Activated gamma-delta T cell (primary cell): ENCODE results near the gene DGAT2L6.

ENCODE experiments used
- DNase-seq: peaks from one replicate; lab custom pipeline; 2025; lab: John Stamatoyannopoulos, UW
- total RNA-seq, 2 donors: gene quantifications; one replicate each; lab custom pipeline; 2026; lab: John Stamatoyannopoulos, UW

Gene DGAT2L6, protein sequence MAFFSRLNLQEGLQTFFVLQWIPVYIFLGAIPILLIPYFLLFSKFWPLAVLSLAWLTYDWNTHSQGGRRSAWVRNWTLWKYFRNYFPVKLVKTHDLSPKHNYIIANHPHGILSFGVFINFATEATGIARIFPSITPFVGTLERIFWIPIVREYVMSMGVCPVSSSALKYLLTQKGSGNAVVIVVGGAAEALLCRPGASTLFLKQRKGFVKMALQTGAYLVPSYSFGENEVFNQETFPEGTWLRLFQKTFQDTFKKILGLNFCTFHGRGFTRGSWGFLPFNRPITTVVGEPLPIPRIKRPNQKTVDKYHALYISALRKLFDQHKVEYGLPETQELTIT
- 0 to 0.31 reads per million in 2 donors for total RNA-seq

DNA sequence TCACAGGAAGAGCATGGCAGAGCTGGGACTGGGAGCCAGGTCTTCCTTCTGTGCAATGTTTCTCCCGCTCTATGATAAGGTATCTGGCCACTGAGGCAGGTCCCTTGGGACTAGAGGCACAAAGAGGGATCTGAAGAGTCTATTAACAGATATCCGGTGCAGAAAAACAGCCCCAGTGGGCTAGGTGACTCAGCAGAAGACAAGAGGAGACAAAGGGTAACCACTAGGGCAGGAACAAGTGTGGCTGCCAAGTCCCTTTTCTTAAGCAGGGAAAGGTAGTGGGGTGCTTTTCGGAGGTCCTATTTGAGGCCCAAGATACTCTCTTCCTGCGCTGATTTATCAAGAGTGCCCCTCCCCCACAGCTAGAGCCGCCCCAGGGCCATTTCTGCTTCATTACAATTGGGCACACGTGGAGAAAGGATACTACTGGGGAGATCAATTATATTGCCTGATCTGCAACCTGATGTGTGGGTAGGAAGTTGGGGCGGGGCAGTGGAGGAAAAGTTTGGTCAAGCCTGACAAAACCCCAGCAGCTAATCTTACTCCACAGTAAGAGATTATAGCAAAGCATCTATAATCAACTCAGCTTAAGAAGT, at the start of gene DGAT2L6:
DGAT2L6 (plus strand) TSS at position 546 of the 596 bp plus-strand sequence. CDS start 100 bp downstream, outside the sequence.
- DNase-seq: no peak

DNA sequence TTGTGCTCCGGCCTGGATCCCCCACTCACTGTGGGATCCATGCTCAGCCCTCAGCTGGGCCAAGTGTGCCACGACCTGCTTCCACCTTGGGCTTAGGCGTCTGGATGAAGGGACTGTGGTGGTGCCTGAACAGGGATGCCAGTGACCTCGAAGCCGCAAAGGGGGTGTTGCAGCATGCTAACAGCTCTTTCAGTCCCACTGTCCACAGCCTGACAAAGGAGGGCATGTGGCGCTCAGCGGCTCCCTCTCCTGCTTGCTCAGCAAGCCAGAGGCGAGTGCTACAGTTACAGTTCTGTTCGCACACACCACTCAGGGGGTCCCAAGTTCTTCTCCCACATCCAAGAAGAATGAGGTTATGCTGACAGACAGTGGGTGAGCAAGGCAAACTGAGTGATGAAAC, 49.2 kb upstream of the DGAT2L6 start:
- DNase-seq: no peak

DNA sequence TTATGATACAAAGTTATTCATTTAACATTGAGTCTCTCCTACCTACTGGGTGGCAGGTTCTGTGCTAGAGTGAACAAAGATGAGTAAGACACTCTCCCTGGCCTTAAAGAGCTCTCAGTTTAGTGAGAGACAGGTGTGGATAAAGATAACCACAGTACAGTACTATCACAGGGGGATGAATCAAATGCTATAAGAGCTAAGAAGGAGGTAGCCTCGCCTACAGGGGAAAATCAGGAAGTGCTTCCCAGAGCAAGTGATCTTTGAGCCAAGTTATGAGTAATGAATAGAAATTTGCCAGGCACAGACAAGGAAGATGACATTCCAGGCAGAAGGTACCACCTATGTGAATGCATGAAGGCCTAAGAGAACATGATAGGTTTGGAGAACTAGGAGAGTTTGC, 47.5 kb upstream of the DGAT2L6 start:
- no peak for DNase-seq

DNA sequence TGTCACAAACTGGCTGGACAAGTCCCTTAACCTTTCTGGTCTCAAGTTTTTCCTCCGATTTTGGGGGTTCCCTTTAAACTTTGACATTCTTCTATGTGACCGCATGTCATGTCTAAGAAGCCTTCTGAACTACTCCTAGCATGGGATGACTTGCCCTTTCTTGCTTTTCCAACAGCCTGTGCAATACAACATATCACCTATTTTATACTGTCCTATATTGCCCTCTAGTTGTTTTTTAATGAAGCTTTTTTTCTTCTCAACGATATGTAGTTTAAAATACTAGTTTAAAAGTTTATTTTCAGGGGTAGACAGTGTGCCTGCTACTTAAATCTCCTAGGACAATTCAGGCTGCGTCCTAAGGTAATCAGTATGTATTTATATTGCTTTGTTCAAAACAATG, 45.1 kb upstream of the DGAT2L6 start:
- no peak for DNase-seq

DNA sequence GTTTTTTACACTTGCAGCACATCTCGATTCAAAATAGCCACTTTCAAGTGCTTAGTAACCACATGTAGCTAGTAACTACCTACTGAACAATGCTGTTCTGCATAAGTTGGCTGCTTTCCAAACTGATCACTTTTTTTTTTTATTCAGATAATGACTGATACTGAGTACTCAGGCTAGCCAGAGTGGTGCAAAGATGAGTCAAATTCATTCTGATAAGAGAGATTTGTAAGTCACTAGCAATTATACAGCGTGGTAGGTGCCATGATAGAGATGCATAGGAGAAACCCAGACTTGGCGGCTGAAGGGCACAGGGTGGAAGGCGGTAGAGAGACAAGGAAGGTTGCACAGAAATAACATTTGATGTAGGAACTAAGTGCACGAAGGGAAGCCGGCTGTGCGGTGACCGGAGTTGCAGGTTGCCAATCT, 44.4 kb upstream of the DGAT2L6 start:
- DNase-seq: no peak

DNA sequence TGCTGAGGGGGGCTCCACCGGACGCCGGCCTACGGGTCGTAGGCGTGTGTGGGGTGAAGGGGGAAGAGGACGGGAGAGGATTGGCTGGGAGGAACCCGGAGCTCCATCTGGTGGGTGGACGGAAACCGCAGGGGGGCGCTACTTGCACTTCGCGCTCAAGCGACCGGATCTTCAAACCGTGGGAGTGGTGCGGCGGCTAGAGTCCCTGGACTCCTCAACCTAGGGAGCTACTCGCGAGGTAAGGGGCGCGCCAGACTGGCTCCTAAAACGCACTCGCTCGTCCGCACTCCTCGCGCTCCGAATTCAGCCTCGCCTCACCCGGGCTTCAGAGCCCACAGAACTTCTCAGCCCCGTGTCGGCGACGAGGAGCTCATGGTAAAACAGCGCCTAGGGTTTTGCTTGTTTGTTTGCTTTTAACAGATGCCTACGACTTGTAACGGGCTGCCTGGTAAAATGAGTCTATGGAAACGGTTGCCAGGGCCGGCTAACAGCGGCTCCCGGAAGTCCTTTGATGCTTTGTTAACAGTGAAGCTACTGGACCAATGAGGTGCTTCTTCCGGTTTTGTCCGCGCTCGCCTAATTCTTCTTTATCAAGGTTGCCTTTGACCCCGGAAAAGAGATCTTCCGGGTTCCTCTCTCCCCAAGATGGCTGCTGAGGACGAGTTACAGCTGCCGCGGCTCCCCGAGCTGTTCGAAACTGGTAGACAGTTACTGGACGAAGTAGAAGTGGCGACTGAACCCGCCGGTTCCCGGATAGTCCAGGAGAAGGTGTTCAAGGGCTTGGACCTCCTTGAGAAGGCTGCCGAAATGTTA, 43.8 kb upstream of the DGAT2L6 start, which contains the start of gene IGBP1:
IGBP1 (plus strand) TSS at position 145 of the 813 bp plus-strand sequence; CDS start at position 646, 501 bp downstream.
- peak; percentile 40 for DNase-seq

DNA sequence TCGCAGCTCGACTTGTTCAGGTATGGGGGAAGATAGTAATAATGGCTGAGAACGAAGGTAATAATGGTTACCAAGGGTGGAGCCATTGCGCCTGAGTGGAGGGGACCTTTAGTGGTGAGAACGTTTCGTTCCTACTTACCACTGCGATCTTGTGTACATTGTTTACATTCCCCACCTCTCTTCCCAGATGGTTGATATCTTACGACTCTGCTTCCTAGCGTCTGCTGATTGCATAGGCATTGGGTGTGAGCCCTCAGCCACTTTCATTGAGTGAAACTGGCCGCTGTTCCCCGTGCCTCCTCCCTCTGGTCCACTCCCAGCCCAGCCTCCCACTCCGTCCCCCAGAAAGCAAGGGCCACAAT, 43.2 kb upstream of the DGAT2L6 start:
- no peak for DNase-seq

DNA sequence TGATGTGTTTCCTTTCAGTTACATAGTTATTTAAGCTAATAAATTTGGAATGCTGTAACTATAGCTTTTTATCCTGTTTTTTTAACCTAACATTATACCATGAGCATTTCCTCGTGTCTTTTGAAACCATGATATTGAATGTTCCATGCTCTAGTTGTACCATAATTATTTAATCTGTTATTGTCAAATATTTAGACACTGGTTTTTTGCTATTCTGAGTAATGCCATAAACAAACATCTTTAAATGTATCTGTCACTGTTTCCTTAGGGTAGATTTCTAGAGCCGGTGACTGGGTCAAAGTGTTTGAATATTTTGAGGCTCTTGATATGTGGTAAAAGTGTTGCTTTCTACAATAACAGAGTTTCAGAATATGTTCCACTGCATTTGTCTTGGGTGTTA, 38.7 kb upstream of the DGAT2L6 start:
- DNase-seq: no peak

DNA sequence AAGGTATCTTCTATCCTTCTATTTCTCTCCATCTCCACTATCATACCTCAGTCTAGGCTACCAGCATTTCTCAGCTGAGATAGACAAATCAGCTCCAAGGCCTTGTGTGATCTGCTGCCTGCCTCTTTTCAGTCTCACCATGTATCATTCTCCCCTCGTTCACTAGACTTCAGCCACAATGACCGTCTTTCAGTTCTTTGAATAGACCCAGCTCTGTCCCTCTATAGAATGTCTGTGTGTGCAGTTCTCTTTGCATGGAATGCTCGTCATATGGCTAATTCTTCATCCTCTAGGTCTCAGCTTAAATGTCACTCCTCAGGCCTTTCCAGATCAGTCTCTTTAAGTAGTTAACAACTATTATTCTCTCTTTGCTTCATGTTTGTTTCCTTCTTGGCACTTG, 37.5 kb upstream of the DGAT2L6 start:
- DNase-seq: no peak

DNA sequence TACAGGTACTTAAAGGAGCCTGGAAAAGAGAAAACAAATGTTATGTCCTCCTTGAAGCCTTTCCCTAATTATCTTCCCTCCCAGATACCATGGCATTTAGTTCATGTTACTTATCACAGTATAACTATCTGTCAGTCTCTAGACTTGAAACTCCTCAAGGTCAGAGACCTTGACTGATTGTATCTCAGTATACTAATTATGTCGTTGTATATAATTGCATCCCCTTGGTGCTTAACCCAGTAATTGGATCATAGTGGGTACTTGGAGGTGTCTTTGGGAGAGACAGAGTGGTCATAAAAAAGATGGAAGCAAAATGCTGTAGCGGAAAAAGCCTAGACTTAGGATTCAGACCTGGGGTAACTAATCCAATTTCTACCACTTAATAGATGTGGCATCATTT, 35.9 kb upstream of the DGAT2L6 start:
- no peak for DNase-seq

DNA sequence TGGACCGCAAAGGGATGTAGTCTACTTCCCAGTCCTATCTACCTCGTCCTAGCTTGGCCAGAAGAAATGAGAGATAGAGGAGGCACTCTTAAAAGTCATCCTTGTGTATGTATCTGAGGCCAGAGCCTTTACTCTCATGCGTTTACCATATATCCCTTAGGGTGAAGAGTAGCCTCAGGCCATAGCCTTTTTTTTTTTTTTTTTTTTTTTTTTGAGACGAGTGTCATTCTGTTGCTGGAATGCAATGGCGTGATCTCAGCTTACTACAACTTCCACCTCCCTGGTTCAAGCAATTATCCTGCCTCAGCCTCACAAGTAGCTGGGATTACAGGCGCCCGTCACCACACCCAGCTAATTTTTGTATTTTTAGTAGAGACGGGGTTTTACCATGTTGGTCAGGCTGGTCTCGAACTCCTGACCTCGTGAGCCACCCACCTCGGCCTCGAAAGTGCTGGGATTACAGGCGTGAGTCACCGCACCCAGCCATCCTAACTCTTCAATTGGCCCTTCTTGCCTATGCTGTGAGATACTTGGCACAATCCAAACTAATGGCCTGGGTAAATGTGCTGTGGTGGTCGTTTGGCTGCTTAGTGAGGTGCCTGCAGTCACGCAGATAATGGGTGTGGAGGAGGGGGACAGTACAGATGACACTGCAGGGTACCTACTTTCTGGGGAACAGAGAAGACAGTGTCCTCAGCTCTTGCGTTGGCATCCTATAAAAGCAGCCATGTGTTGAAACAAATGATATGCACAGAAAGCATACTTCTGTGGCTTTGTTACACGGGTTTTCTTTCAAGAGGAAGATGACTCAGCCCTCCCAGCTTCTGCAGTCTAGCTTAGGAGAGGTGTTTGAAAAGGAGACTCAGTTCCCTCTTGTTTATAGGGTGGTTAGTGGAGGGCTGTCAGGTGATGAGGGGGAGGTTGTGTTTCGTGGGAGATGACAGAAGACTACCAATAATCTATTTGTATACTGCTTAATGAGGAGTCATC, 10.4 kb upstream of the DGAT2L6 start:
- DNase-seq: no peak

DNA sequence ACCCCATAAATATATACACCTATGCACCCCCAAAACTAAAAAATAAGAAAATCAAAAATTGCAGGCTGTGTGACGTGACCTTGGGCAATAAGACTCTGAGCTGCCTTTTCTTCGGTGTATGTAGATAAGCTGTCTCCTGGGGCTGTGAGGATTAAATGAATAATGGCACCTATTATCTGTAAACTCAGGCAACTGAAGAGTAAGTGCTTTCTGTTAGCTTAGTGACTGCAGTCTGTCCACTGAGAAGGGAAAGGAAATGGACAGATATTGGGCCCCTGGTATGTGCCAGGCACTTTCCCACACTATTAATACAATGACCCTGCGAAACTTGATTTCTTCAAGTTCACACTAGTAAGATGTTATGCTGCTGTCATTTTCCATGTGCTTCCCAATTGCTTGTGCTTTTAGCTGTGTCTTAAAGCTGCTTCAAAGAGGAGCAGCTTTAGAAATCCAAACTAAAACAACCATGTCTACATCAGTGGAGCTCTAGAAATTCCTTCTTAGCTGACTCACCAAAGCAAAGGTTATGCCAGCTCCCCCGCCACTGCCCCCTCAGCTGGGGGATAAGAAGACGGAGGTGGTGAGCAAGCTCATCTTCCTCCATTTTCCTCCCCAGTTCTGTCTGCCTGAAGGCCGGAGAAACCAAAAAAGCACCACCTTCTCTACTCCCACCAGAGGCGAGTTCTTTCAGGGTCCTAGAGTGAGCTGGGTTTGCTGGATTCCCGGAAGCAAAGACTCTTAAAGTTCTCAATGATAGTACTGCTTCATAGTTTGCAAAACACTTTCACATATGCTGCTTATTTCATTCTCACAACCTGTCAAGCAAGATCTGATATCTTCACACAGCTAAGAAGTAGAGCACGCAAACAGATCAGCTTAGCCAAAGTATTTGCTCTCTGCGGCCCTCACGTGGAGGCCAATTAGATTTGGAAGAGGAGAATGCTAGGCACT, 8.8 kb upstream of the DGAT2L6 start:
- no peak for DNase-seq

DNA sequence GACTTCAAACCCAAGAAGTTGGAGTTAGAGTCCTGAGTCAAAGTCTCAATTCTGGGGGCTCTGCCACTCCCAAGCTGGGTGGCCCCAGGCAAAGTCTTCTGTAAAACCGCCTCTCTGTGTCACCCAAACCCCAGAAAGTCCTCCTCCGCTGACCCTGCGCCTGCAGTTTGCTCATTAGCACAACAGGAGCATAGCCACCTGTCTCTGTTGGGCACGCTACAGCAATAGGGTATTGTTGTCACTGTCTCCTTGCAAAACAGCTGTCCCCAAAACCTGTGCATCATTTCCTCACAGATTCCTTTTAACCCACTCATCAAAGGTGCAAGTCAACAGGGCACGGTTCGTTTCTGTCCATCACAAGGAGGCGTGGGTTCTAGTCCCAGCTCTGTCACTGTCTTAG, 8.0 kb upstream of the DGAT2L6 start:
- no peak for DNase-seq

DNA sequence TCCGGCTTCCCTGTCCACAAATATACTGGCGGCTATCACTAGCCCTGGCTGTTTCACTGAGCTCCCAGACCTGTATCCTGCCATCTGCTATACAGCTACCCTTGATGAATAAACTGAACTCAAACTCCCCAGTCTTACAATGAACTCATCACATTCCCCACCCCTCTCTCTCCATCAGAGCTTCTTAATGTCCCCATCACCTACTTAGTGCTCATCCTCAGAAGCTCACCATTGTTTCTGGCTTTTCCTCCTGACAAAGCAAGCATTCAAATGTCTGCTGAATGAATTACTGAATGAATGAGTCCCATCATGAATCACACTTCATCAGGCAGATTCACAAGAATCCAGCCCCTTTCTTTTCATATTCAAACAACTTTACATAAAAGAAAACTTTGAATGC, 5.7 kb upstream of the DGAT2L6 start:
- no peak for DNase-seq

DNA sequence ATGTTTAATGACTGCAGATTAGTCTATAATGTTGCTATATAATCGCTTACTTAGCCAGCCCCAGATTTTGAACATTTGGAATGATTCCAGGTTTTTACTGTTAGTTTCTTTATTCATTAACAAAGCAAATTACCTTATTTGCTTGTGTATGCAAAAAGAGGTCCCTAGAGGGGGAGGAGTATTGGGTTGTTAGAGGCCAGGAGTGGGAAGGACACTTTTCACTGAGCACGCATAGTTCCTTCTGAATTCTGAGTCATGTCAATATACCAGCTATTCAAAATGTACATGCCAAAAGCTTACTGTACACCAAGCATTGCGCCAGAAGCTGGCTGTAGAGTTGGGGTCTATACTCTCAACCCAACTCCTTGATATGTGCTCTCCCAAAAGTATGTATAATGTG, 5.1 kb upstream of the DGAT2L6 start:
- no peak for DNase-seq

DNA sequence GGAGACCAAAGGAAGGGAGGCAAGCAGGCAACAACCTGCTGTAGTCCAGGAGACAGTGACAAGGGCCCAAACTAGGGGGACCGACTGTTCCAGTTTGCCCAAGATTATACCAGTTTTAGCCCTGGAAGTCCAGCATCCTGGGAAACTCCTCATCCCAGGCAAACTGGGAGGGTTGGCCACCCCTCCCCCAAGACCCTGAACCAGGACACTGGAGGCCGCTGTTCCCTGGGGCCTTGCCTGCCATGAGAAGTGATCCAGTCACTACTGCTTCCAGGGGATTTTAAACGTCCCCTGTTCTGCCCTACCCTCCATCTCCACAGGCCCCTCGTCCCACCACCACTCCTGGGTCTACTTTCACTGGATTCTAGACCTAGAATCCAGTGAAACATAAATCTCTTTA, 4.3 kb upstream of the DGAT2L6 start:
- DNase-seq: no peak

DNA sequence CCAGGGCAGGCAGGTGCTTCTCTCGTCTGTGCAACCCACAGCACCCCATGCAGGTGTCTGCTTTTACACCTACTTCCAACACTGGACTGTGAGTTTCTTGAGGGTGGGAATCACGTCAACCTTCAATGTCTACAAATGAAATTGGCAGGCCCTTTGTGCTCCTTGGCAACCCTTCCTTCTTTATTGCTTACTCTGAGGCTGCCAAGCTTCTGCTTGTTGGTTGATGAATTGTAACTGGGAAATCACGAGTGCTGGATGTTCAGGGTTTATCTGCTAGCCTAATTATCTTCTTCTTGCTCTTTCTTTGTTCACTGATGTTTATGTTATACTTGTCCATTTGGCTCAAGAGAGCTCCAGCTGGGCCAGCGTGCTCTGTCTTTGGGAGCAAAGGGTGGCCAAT, 2.5 kb upstream of the DGAT2L6 start:
- no peak for DNase-seq

DNA sequence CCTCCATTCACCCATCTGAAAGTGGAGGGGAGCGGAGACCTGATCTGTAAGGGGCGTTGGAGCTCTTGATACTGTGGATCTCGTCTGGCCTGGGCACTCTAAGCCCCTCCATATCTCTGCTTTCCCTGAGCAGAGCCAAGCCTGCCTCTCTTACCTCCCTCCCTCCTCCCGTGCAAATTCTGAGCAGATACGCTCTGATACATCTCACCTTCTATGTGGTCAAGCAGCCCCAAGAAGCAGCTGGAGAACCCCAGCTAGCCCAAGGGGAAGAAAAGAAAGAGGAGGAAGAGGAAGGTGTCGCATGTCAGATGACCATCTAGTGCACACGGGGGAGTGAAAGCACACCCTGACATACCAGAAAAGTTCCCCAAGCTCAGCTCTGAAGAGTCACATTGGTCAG, 1.9 kb upstream of the DGAT2L6 start:
- DNase-seq: no peak

DNA sequence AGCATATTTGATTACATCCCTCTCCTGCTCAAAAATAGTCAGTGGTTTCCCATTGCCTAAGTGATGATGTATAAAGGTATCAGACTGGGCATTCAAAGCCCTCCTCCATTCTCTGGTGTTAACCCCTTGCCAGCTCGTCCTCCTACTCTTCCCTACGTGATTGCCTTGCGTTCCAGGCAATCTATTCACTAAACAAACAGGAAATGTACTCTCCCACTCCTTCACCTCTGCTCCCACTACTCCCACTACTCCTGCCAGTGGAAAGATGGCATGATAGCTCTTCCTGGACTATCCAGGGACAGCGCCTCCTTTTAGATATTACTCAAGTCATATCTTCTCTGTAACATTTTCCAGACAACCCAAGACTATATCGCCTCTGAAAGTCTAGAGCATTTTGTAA, 5.8 kb downstream of the DGAT2L6 start:
- no peak for DNase-seq

DNA sequence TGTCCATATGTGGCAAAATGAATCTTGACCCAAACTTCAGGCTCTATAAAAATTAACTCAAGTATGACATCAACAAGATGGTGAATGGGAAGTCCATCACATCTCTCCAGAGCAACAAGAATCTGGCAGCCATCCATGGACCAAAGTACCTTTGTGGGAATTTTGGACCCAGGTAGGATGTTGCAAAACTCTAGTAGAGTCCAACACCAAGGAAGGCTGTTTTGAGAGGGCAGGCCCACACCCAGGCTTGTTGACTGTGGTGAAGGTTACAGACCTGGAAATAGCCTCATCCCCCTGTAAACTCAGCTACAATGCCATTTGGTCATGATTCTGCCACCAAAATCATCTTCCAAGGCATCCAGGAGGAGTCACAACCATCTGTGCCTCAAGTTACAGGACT, 12.9 kb downstream of the DGAT2L6 start:
- DNase-seq: no peak
